Stimulated activated CD4-positive, alpha-beta T cell treated with anti-CD3 and anti-CD28 coated beads, Interleukin-2, amount 100 ng/mL, for 48 hours (primary cell): ENCODE results near the gene PCSK4.
"Not testable (repeated sequence)": the region's sequence is repeated elsewhere in the genome, so short reads cannot be mapped to it uniquely, and the experiment has no call there.

Experiments used
- DNase-seq, 2 donors: peaks; one replicate each; pipeline ENCODE4 v3.0.0-alpha.2; 2020

PCSK4 gene

DNA sequence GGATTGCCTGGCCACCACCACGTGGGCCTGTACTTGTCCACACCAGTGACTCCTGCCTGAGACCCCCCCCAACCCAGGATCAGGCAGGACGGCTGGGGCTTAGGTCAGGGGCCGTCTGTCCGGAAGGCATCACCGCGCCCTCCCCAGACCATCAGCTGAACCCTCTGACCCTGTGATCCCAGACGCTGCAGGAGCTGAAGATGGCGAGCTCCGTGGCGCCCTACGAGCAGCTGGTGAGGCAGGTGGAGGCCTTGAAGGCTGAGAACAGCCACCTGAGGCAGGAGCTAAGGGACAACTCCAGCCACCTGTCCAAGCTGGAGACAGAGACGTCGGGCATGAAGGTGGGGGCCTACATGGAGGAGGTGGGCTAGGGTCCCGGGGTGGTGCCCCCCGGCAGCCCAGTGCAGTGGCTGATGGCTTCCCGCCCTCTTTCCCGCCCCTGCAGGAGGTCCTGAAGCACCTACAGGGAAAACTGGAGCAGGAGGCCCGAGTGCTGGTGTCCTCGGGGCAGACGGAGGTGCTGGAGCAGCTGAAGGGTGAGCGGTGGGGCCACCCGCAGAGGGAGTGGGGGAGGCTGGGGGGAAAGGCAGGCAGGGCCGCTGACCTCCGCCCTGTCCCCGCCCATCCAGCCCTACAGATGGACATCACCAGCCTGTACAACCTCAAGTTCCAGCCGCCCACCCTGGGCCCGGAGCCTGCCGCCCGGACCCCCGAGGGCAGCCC, 37.2 kb downstream of the PCSK4 start:
- DNase-seq = no peak

DNA sequence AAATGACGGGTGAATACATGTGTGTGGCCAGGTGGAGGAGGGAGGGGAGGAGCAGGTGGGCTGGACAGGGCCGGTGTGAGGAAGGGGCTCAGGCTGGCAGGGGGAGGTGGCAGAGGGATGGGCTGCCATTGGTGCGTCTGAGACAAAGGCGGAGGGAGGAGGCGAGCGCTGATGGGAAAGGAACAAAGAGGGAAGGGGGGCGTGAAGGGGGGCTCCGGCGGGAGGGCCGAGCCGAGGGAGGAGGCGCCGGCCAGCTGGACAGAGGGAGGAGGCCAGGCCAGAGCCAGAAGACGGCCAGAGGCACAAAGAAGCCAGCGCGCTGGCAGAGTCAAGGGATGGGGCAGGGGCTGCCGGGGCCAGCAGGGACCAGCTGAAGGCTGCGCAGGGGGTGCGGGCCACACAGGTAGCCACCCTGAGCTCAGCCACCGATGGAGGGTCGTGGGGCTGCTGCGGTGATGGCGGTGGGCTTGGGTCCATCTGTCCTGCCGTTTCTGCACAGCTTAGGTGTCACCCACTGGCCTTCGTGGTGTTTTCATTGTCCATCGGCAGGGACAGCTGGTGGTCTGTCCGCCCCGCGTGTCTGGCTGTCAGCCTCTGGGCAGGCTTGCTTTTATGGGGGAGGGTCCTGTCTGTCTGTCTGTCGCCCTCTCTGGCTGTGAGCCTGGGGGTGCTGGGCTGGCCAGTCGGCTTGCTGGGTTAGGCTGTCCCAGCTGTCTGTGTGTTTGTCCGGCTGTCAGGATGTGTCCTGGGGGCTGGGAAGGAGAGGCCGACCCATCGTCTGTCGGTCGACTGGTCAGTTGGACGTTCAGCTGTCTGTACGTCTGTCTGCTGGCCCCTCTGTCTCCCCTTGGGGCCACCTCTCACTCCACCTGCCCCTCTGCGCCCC, 38.0 kb downstream of the PCSK4 start:
- DNase-seq = no peak

DNA sequence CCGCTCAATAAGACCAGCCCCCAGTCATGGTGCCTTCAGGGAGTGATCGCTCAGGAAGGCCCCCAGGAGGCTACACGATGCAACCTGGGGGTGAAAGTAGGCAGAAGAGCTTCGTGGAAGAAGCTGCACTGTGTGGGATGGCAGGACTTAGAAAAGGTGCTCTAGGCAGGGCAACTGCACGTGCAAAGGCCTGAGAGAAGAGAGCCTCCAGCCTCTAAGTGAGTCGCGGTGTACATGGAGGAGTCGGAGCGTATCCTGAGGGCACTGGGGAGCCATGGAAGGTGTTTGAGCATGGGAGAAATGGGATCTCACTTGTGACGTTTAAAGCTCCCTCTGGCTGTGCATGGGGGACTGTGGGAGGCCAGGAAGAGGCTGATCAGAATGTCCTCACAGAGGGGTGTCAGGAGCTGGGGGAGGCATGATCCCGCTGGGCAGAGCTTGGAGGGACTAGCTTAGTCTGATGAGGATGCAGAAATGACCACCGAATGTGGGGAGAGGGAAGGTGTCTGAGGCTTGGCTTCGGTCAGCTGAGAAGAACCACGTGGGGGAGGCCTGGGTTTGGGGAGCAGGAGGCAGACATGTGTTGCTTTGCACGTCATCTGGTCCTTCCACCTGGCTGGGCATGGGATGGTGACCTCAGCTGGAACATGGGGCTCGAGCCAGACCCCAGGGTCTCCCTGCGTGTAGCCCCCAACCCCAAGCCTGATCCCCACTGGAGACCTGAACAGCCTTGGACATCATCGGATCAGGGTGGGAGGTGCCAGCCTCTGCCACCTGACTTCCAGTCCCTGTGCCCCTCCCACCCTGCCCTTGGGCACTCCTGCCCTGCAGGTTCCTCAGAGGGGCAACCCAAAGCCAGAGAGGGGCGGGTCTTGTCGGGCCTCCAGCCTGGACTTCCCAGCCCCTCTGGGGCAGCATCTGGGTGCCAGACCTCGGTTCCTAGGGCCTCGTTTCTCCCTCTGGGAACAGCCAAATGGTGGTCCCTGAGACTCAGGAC, 39.1 kb downstream of the PCSK4 start:
- no peak for DNase-seq

GRCh38 chr19:1449467-1450442, 40.4 kb downstream of the PCSK4 start, which contains the start of gene APC2:
Gene APC2, plus strand, starts transcription at chr19:1450121. Its CDS starts 2,881 bp downstream, at chr19:1453002.
- DNase-seq = no peak

DNA sequence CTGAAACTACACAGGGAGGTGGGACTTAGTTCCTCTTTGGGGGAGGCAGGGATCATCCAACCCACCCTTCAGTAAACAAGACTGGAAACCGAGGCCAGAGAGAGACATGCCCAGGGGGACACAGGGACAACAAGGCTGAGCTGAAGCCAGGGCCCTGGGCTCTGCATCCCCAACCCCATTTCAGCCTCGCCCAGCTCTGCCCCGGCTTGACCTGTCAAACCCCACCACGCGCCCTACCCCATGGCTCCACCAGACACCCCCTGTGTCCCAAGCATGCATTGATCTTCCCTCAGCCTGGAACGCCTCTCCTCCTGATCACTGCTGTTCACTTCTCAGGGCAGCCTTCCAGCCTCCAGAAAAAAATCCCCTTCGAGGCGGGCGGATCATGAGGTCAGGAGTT, 42.2 kb downstream of the PCSK4 start:
- DNase-seq = no peak

- no peak for DNase-seq
Observed at GRCh38 chr19:1447504-1447903, 42.6 kb downstream of the PCSK4 start.

DNA sequence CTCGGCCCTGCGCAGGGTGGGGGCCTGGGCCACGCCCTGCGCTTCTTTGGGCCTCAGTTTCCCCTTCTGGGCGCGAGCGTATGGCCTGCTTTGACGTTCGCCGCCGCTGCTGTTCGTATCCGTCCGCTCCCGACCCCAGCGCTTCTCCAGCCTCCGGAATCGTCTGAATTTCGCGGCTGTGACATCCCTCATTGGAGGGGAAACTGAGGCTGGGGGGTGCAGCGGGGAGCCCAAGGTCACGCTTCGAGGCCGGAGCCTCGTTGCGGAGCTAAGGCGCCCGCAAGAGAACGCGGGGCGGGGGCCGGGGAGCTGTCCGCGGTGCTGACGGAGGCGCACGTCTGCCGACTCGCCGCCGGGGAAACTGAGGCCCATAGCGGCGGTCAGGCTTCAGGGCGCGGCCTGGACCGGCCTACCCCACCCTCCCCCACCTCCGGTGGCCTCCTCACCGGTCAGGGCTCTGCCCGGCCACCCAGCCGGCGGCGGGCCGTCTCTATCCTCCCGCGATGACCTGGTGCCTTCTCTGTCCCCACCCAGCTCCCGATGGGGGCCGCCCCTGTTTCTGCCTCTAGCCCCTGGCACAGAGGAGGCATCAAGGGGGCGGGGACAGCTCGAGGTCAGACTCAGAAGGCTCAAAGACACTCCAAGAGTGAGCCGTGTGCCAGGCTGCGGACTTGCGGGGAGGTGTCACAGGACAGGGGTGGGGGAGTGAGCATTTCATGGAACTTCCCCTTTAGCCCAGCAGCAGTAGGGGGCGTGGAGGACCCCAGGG, 43.3 kb downstream of the PCSK4 start:
- DNase-seq = no peak

- DNase-seq = no peak
Observed at GRCh38 chr19:1445932-1446712, 44.0 kb downstream of the PCSK4 start.

- peak; percentile 77 to 84 for DNase-seq
Observed at GRCh38 chr19:1445185-1445931, 44.8 kb downstream of the PCSK4 start.

DNA sequence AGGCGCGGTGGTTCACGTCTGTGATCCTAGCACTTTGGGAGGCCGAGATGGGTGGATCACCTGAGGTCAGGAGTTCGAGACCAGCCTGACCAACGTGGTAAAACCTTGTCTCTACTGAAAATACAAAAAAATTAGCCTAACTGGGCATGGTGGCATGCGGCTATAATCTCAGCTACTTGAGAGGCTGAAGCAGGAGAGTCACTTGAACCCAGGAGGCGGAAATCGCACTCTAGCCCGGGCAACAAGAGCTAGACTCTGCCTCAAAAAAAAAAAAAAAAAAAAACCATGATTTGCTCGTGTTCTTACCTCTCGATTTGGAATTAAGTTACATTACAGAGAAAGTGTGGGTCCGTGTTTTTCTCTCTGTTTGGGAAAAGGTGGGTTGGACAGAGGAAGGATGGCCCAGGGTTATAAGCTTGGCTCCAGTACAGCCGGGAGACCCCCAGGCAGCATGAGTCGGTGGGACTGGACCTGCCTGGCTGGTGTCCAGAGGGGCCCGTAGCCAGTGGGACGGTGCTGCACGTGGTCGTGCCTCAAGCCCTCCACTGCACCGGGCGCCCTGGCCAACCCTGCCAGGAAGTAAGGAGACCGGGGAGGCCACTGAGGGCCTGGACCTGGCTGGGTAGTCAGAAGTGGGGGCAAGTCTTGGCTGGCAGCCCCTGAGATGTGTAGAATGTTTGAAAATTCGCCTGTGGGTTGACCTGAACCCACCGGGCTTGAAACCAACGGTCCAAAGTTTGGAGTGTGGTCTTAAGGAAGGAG, 48.3 kb downstream of the PCSK4 start:
- no peak for DNase-seq

DNA sequence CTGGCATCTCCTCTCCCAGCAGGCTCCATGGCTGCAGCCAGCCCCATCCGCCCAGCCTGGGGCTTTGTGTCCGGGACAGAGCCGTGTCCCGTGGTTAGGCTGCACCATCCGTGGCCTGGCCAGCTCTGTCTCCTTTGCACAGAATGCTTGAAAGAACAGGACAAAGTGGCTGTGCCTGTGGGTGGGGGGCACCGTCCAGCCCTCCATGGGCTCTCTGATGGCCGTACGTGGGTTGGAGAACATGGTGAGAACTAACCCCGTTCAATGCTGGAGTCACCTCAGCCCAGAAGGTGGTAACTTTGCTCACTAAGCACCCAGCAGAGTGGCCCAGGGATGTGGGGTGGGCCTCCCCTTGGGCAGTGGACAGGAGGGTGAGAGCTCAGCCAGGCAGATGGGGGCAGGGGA, 49.1 kb downstream of the PCSK4 start:
- no peak for DNase-seq

- no peak for DNase-seq
Observed at GRCh38 chr19:1440418-1440801, 49.7 kb downstream of the PCSK4 start.

GRCh38 chr19:1439525-1440417, 50.4 kb downstream of the PCSK4 start:
- DNase-seq = not testable (repeated sequence)

DNA sequence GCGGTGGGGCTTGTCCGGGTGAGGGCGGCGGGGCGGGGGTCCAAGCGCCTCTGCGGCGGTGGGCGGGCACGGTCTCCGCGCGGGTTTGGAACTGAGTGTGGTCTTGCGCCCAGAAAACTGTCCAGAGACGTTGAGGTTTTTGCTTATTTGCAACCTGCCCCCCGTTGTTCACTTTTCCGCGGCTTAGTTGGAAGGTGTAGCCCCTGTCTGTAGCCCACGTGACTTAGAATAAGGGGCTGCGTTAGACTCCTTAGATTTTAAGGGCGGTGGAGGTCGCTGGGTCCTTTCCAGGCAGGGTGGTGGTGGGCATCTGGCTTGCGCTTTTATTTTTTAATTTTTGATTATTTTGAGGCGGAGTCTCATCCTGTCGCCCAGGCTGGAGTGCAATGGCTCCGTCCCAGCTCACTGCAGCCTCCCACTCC, 51.2 kb downstream of the PCSK4 start:
- no peak for DNase-seq

GRCh38 chr19:1438035-1438932, 51.9 kb downstream of the PCSK4 start, which contains the start of gene RPS15:
Gene RPS15, plus strand, starts transcription at chr19:1438396. Its CDS starts 30 bp downstream, at chr19:1438426.
- peak; percentile 95 to 98 for DNase-seq

DNA sequence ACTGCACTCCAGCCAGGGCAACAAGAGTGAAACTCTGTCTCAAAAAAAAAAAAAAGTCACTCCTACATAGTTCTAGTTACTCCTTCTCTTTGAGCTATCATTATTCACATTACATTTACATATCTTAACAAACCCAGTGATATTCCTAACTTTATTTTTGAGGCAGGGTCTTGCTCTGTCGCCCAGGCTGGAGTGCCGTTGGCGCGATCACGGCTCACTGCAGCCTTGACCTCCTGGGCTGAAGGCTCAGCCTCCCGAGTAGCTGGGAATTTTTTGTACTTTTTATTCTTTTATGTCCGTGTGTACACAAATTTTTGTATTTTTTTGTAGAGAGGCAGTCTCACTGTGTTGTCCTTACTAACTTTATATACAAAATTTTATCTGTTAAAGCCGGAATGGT, 52.5 kb downstream of the PCSK4 start:
- DNase-seq = no peak
